Measurements from ENCODE around the gene PNMA8A. TPM values are rescaled to one million over a fixed set of nuclear protein-coding genes. Genes with fewer than 3 reads are reported as not detected.
"Not testable (repeated sequence)": the region's sequence is repeated elsewhere in the genome, so short reads cannot be mapped to it uniquely, and the experiment has no call there.

PNMA8A gene, protein sequence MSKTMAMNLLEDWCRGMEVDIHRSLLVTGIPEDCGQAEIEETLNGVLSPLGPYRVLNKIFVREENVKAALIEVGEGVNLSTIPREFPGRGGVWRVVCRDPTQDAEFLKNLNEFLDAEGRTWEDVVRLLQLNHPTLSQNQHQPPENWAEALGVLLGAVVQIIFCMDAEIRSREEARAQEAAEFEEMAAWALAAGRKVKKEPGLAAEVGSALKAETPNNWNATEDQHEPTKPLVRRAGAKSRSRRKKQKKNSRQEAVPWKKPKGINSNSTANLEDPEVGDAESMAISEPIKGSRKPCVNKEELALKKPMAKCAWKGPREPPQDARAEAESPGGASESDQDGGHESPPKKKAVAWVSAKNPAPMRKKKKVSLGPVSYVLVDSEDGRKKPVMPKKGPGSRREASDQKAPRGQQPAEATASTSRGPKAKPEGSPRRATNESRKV
- 1 to 10 TPM; 4.6 to 7.8 TPM for total RNA-seq
- long read RNA-seq, donor 1, partial matches to known transcripts, result 0 of 2 reads
- long read RNA-seq, donor 1, other reads (novel, unspliced or antisense), result 2 of 2 reads
- long read RNA-seq, donor 2, result 0 reads

DNA sequence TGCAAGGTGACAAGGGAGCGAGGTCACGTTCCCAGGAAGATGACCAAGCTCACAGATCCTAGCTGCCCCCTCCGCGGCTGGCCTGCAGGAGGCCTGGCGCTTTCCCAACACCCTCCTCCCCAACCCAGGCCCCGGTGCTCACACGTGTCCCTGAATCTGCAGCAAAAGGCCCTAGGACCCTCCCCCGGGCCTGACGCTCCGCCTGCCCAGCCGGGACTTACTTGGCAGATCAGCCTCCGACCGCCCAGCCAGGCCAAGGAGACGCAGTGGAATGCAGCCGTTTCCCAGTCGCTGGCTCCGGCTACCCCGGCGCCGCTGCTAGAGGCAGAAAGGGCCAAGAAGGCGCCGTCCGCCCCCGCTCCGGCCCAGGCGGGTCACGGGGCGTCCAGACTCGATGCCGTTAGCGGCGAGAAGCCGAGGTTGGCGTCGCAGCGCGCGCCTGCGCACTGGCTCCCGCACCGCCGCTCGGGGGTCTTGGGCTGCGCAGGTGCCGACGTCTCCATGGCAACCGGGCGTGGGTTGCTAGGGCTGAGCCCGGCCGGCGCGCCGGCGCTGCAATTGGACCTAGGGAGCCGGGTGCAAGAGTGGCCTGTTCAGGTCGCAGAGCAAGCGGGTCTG lies at the start of gene PNMA8A:
Gene PNMA8A (minus strand): TSS at position 448 of the 618 bp plus-strand sequence. CDS start 528 bp downstream, outside the sequence.
- DNase-seq (ENCODE audit: low spot score), result peak; percentile 94
- intact Hi-C loops (cut with DNase I), result no loop called here

DNA sequence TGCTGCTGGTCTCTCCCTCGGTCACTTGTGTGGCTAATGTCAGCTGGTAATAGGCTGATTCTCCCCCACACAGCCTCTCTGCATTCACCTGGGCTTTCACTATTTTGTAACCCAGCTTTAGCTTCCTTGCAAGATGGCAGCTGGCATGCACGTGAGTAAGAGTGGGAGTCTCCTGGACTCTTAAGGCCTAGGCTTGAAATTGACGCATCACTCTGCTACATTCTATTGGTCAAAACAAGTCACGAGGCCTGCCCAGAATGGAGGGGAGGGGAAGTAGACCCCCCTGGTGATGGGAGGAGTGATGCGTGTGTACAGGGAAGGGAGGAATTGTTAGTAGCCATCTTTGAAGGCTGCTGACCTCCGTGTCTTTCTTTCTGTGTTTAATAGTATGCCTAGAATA lies 49.3 kb upstream of the PNMA8A start:
- intact Hi-C loops (cut with DNase I), result loop anchor here in 1 of 2 donors (10.0 kb wide), 1 partner anchor 144 kb away; the partner anchor contains the start of gene DACT3
- DNase-seq (ENCODE audit: low spot score), result no peak

DNA sequence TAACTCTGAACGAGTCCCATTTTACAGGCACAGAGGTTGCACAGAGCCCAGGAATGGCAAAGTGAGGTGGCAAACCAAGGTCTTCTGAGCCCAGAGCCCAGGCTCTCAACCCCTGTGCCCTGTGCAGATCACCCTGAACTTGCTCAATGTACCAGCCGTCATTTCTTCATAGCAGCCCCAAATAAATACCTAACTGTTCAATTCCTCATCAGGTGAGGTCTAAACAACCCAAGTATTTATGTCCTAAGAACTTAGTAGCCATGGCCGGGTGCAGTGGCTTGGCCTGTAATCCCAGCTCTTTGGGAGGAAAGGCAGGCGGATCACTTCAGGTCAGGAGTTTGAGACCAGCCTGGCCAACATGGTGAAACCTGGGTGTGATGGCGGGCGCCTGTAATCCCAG lies 46.1 kb upstream of the PNMA8A start:
- intact Hi-C loops (cut with DNase I), result loop anchor here in 1 of 2 donors (10.0 kb wide), 1 partner anchor 243 kb away; no protein-coding TSS in a partner anchor
- DNase-seq (ENCODE audit: low spot score), result no peak

DNA sequence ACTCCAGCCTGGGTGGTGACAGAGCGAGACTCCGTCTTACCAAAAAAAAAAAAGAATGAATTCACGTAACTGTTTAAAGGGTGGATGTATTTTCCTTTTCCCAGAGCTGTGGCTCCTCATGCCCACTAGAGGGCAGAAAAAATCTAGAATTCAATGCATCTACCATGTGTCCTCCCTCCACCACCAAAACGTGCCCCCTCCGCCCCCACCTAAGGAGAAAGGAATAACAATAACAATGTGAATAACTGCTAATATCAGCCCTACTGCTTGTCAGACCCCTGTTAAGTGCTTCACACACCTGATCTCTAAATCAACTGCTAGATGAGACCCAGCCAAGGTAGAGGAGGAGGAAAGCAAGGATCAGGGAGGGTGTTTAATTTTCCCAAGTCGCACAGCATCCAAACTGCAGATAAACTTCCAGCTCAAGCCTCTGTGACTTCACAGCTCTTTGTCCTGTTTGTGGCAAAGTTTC lies 44.6 kb upstream of the PNMA8A start:
- DNase-seq (ENCODE audit: low spot score), result no peak
- intact Hi-C loops (cut with DNase I), result loop anchor here in 1 of 2 donors (10.0 kb wide), 1 partner anchor 241 kb away; no protein-coding TSS in a partner anchor

DNA sequence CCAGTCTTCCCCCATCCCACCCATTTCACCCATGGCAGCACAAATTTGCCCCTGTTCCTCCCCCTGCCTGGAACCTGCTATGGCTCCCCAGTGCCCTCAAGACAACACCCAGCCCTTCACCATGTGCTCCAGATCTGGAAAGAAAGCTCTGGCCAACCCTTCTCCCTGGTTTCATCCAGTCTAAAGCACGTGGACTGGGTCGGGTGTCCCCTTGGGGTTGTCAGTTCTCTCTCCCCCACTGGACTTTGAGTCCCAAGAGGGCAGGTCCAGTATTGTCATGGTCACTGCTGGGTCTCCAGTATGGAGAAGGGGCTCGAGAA lies 43.9 kb upstream of the PNMA8A start:
- intact Hi-C loops (cut with DNase I), result loop anchor here in 1 of 2 donors (10.0 kb wide), 1 partner anchor 240 kb away; no protein-coding TSS in a partner anchor
- DNase-seq (ENCODE audit: low spot score), result no peak

DNA sequence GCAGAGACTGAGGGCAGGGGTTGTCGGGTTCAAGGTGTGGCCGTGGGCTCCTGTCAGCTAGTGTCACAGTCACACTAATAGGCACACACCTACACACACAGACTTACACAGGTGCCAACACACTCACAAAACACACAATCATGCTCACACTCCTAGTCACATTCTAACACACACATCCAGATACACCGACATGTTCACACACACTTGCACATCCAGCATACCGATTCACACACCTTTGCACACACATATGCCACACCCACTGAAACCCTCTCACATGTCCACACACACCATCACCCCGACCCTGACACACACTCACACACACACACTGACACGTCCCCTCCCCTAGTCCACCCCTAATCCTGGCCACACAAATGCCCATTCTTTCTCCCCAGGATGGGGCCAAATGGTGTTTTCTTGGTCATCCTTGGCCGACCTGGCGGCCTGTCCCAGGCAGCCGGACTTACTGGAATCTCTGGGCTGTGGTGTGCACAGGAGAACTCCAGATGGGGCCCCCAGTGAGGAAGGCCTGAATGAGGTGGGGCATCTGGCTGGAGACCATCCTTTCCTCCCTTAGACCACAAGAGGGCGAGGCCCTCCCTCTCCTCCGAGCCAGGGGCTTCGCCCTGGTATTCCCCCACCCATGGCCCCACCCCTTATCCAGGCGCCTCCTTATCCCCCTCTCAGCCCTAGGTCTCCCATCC lies 43.4 kb upstream of the PNMA8A start:
- intact Hi-C loops (cut with DNase I), result loop anchor here in 1 of 2 donors (10.0 kb wide), 1 partner anchor 240 kb away; no protein-coding TSS in a partner anchor
- DNase-seq (ENCODE audit: low spot score), result no peak

DNA sequence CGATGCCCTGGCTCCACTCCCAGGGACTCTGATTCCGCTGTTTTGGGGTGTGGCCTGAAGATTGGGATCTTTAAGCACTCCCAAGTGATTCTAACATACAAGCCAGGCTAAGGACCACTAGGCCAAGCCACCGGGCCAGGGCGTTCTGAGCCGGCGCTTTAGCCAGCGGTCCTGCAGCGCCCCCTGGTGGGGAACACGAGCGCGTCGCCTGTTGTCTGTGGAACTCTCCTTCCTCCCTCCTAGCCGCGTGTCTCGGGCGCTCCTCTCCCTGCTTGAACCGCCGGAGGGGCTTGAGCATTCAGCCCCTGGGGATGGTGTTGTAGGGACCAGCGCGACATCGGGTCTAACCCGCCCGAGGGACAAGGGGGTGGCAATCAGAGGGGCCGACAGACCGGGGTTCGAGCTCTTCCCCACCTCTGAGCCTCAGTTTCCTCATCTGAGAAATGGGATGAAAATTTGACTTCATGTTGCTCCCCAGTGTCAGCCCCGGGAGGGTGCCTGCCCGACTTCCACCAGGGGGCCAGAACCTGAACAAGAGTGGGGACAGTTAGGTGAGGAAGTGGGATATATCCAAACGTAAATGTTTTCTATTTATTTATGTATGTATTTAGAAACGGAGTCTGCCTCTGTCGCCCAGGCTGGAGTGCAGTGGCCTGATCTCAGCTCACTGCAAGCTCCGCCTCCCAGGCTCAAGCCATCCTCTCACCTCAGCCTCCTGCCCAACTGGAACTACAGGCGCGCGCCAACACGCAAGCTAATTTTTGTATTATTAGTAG lies 42.3 kb upstream of the PNMA8A start:
- intact Hi-C loops (cut with DNase I), result loop anchor here in 1 of 2 donors (10.0 kb wide), 1 partner anchor 239 kb away; no protein-coding TSS in a partner anchor
- peak; percentile 96 for DNase-seq (ENCODE audit: low spot score)

DNA sequence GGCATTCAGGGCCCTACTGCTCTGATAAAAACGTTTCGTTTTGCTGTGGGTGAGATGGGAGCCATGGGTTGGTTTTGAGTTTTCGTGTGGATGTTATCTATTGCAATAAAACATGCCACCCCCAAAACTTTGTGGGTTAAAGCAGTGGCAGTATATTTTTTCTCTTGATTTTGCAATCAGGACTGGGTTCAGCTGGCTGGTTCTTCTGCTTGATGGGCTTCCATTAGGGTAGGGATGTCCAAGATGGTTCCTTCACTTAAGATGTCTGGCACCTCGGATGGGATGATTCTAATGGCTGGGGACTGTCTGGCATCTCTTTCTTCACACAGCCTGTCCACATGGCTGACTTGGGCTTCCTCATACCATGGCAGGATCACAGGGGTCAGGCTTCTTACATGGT lies 39.9 kb upstream of the PNMA8A start:
- DNase-seq (ENCODE audit: low spot score), result no peak
- intact Hi-C loops (cut with DNase I), result loop anchor here in 1 of 2 donors (10.0 kb wide), 1 partner anchor 236 kb away; no protein-coding TSS in a partner anchor

DNA sequence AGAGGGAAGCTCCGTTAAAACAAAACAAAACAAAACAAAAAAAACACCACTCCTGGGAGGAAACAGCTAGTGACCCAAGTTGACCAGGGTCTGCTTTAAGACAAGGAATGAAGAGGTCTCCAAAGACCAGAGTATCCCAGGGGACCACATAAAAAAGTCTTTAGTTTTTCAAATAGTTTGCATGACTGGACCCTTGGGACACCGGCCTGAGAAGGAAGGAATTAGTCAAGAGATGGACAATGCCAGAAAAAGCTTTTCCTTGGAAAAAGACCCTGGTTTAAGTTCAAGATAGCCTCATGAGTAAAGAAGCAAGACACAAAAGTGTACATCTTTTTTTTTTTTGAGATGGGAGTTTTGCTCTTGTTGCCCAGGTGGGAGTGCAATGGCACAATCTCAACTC lies 36.8 kb upstream of the PNMA8A start:
- DNase-seq (ENCODE audit: low spot score), result no peak
- intact Hi-C loops (cut with DNase I), result no loop called here

DNA sequence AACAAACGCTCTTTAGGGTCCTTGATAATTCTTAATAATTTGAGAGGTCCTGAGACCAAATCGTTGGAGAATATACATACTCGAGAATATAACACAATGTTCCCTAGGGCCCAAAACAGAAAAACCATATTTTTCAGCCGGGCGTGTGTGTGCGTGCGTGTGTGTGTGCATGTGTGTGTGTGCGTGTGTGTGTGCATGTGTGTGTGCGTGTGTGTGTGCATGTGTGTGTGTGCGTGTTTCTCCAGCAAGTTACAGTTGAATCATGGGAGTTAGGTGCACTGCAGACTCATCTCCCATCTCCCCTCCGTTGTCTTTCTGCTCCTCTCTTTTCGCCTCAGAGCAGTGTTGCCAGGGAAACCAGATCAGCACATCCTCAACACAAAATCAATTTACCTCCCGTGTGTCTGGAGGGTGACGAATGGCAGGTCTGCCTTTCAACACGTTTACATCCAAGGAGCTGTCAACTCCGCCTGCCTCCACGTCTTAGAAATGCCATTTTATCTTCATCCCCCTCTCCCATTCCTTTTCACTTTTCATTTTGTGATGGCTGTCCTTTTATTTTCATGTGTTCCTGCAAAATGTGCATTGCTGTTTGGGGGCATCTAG lies 32.6 kb upstream of the PNMA8A start:
- intact Hi-C loops (cut with DNase I), result no loop called here
- DNase-seq (ENCODE audit: low spot score), result no peak

DNA sequence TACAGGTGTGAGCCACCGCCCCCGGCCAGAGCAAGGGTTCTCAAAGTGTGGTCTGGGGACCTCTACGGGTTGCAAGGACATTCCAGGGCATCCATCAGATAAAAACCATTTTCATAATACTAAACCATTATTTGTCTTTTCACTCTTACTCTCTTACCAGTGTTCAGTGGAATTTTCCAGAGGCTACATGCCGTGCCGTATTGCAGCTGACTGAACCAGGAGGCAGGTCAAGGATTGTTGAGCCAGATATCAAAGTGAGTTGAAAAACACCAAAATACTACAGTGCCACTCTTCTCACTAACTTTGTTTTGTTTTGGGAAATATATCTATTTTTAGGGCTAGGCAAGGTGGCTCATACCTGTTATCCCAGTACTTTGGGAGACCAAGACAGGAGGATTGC lies 31.5 kb upstream of the PNMA8A start:
- no peak for DNase-seq (ENCODE audit: low spot score)
- intact Hi-C loops (cut with DNase I), result no loop called here

DNA sequence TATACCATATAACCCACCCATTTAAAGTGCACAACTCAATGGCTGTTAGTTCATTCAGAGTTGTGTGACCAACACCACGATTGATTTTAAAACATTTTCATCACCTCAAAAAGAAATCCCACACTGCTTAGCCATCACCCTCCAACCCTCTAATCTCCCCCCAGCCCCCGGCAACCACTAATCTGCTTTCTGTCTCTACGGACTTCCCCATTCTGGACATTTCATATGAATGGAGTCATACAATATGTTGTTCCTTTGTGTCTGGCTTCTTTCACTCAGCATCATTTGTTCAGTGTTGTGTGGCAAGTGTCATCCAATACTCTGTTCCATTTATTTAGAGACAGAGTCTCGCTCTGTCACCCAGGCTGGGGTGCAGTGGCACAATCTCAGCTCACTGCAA lies 28.3 kb upstream of the PNMA8A start:
- intact Hi-C loops (cut with DNase I), result no loop called here
- no peak for DNase-seq (ENCODE audit: low spot score)

DNA sequence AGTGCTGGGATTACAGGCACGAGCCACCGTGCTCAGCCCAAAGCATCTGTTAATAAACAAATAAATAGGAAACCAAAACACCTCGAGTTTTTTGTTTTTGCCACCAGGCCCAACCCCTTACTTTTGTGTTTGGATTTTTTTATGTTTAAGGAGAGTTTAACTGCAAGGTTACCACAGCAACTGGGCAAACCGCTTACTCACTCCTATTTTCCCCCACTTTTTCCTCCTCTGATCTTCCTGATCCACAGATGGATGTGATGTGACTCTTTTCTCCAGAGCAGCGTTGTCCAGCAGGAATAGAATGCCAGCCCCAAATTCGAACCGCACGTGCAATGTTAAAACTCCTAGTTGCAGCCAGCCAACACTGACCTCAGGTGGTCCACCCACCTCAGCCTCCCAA lies 26.4 kb upstream of the PNMA8A start:
- intact Hi-C loops (cut with DNase I), result no loop called here
- DNase-seq (ENCODE audit: low spot score), result no peak

DNA sequence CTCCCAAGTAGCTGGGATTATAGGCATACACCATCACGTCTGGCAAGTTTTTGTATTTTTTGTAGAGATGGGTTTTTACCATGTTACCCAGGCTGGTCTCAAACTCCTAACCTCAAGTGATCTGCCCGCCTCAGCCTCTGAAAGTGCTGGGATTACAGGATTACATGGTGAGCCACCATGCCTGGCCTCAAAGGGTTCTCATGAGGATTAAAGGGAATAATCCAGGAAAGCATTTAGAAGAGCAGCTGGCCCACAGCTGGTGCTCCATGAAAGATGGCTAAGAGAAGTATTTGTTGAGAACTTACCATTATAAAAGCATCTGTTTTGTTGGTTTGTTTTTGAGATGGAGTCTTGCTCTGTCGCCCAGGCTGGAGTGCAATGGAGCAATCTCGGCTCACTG lies 25.5 kb upstream of the PNMA8A start:
- intact Hi-C loops (cut with DNase I), result not testable (repeated sequence)

DNA sequence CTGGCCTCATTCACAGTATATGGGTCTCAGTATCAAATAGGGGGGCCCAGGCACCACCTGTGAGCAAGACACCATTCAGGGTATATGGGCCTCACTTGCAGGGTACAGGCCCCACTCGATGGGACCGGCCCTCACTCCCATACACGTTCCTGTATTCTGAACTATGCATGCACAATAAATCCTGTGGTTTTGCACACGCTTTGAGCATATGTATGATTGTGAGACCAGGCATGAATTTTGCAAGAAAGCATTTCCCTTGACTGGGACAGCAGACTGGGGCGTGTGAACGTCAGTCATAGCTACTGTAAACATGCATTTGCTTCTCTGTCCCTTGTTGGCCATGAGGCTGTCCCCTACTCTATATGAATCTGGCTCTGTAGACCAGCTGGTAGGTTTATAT lies 24.9 kb upstream of the PNMA8A start:
- DNase-seq (ENCODE audit: low spot score), result no peak
- intact Hi-C loops (cut with DNase I), result no loop called here

More for the DNA sequence above, 25.5 kb upstream of the PNMA8A start:
- not testable (repeated sequence) for DNase-seq (ENCODE audit: low spot score)

DNA sequence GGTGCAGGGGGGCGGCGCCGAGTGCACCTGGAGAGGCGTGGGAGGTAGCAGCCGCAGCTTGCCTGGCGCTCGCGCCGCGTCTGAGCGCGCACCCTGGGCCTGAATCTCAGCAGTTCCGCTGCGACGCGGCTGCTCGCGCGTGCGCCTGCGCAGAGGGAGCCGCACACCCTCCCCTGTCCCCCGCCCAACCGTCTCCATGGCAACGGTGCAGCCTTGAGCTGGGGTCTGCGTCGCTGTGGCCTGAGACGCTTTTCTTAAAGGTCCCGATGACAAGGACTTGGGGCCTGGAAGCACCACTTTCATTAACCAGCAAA lies 24.4 kb upstream of the PNMA8A start, which contains the start of gene PNMA8B:
Gene PNMA8B (minus strand): TSS at position 82 of the 314 bp plus-strand sequence. CDS start 402 bp downstream, outside the sequence.
- intact Hi-C loops (cut with DNase I), result no loop called here
- peak; percentile 88 for DNase-seq (ENCODE audit: low spot score)

DNA sequence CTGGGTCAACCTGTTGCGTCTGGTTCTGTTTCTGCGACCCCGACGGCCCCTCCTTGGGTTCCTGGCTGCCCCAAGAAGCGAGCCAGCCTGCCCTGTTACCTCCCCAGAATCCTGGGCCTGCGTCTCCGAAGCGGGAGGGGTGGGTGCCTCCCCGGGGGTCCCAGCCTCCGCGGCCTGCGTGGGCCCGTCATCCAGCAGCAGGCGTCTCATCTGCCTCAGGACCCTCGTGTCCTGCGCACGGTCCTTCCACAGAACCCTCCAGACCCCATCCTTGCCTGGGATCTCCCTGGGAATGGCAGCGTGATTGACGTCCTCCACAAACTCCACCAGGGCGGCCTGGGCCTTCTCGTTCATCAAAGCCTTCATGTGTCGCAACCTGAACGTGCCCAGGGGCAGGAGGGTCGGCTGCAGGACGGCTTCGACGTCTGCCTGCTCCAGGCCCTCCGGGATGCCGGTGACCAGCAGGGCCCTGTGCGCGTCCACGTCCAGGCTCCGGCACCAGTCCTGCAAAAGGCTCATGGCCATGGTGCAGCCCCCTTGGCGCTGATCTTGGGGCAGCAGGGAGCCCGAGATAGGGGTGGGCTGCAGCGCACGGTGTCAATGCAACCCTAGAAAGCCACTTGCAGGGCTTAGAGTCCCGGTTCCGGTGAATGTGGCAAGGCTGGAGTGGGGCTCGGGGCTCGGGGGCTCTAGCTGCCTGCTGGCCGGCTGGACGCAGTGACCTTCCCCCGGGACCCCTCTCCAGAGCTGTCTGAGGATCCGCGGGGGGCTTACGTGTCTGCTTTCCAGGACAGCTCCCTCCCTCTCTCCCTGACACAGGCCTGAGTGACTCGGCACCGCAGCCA lies 23.8 kb upstream of the PNMA8A start:
- intact Hi-C loops (cut with DNase I), result loop anchor here in 1 of 2 donors (5.0 kb wide), 1 partner anchor 103 kb away; no protein-coding TSS in a partner anchor
- no peak for DNase-seq (ENCODE audit: low spot score)
